Transverse colon (tissue), 3 donors: ENCODE measurements around the gene TM2D1.

Experiments used
- POLR2A ChIP-seq: fragments of 450-650 bp; IDR thresholded peaks from one replicate; pipeline ENCODE4 v1.6.1; 2016; ENCODE audit warnings: antibody characterized with exemption, mild to moderate bottlenecking, moderate library complexity
- TF ChIP-seq, protein P1 (sequence below), 5 experiments: fragments of 200-600 bp in 3 of 5; fragments of 450-650 bp in 2 of 5; sonication (generic) in 3 of 5; IDR thresholded peaks; 1 replicate in 2 of 5; 2 replicates in 3 of 5; pipeline ENCODE4 v1.5.1; 2016 to 2017; ENCODE audit warnings: antibody characterized with exemption in 5 of 5, inconsistent platforms in 3 of 5, mild to moderate bottlenecking in 2 of 5, moderate library complexity in 1 of 5

DNA sequence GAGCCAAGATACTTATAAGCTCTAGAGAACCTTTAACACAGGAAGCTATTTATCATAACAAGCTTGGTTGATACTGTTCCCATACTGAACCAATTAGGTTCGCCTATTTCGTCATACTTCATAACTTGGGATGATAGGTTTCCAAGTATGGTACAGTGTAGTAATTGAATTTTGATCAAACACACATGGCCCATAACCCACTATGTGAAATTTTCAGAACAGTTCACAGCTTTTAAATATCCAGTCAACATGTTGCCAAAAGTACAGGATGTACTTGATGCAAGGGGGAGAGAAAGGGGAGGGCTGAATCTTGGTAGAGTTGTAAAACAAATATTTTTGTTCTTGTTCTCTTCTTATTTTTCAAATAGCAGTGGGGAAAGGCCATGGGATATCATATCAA lies 86.6 kb downstream of the TM2D1 start:
- TF ChIP-seq, protein P1, sequence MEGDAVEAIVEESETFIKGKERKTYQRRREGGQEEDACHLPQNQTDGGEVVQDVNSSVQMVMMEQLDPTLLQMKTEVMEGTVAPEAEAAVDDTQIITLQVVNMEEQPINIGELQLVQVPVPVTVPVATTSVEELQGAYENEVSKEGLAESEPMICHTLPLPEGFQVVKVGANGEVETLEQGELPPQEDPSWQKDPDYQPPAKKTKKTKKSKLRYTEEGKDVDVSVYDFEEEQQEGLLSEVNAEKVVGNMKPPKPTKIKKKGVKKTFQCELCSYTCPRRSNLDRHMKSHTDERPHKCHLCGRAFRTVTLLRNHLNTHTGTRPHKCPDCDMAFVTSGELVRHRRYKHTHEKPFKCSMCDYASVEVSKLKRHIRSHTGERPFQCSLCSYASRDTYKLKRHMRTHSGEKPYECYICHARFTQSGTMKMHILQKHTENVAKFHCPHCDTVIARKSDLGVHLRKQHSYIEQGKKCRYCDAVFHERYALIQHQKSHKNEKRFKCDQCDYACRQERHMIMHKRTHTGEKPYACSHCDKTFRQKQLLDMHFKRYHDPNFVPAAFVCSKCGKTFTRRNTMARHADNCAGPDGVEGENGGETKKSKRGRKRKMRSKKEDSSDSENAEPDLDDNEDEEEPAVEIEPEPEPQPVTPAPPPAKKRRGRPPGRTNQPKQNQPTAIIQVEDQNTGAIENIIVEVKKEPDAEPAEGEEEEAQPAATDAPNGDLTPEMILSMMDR (IDR thresholded peaks at IDR 0.05): no peak
- no peak for TF ChIP-seq POLR2A
